IPS DF 4.7 (cell line): ENCODE measurements around the gene PTPRH.

ENCODE experiments used
- DNase-seq: peaks from one replicate; pipeline ENCODE4 v3.0.0-alpha.2; 2013; ENCODE audit warnings: low spot score; ENCODE audit errors: extremely low read depth

Gene PTPRH

GRCh38 chr19:55246462-55247451, 37.5 kb upstream of the PTPRH start:
- DNase-seq, result no peak

- DNase-seq, result no peak
Measured at GRCh38 chr19:55245236-55245904, 36.1 kb upstream of the PTPRH start.

- no peak for DNase-seq
Measured at GRCh38 chr19:55244004-55244680, 34.8 kb upstream of the PTPRH start.

GRCh38 chr19:55242517-55242916, 33.2 kb upstream of the PTPRH start:
- no peak for DNase-seq

- no peak for DNase-seq
Measured at GRCh38 chr19:55241935-55242464, 32.7 kb upstream of the PTPRH start.

GRCh38 chr19:55241143-55241934, 32.0 kb upstream of the PTPRH start:
- no peak for DNase-seq

- DNase-seq, result no peak
Measured at GRCh38 chr19:55240713-55241020, 31.4 kb upstream of the PTPRH start.

- no peak for DNase-seq
Measured at GRCh38 chr19:55239004-55239403, 29.7 kb upstream of the PTPRH start.

GRCh38 chr19:55238030-55238429, 28.7 kb upstream of the PTPRH start:
- DNase-seq, result no peak

GRCh38 chr19:55232986-55233385, 23.7 kb upstream of the PTPRH start:
- no peak for DNase-seq

GRCh38 chr19:55232286-55232602, 22.9 kb upstream of the PTPRH start:
- DNase-seq, result no peak

- no peak for DNase-seq
Measured at GRCh38 chr19:55231391-55232285, 22.3 kb upstream of the PTPRH start.

- no peak for DNase-seq
Measured at GRCh38 chr19:55230780-55231179, 21.5 kb upstream of the PTPRH start.

- no peak for DNase-seq
Measured at GRCh38 chr19:55230329-55230728, 21.0 kb upstream of the PTPRH start.

- no peak for DNase-seq
Measured at GRCh38 chr19:55229789-55230182, 20.5 kb upstream of the PTPRH start.

GRCh38 chr19:55229145-55229788, 20.0 kb upstream of the PTPRH start:
- DNase-seq, result no peak

- DNase-seq, result no peak
Measured at GRCh38 chr19:55228403-55229031, 19.2 kb upstream of the PTPRH start, which contains the start of gene TMEM86B. TMEM86B (minus strand) TSS chr19:55228763; CDS start chr19:55228741, 22 bp downstream.

GRCh38 chr19:55228015-55228391, 18.7 kb upstream of the PTPRH start:
- no peak for DNase-seq
